A673 (cell line): ENCODE results near the gene TSPEAR. TPM values are rescaled to one million over a fixed set of nuclear protein-coding genes. Genes with fewer than 3 reads are reported as not detected.

Experiments
- BruUV-seq: library from RNA; stranded (reverse); fragments of 400-500 nt; replicated peaks from 2 replicates; lab custom pipeline; 2021; lab: Mats Ljungman, UMichigan
- CTCF ChIA-PET: fragments of 300-600 bp; sonication (Branson Sonifier 250); formaldehyde crosslinking; loops from one replicate; lab custom pipeline; 2022; ENCODE audit warnings: antibody characterized with exemption; lab: Charles Lee
- POLR2A ChIA-PET: fragments of 300-600 bp; sonication (Branson Sonifier 250); formaldehyde crosslinking; loops from one replicate; lab custom pipeline; 2022; ENCODE audit warnings: antibody characterized with exemption; ENCODE audit not compliant: low non-redundant PET; lab: Charles Lee
- DNase-seq: peaks from one replicate; pipeline ENCODE4 v3.0.0-alpha.2; 2015; ENCODE audit warnings: low spot score
- H3K27ac ChIP-seq: fragments of 200-600 bp; sonication (generic); 2 replicates; pipeline ENCODE4 v1.5.1; 2016; ENCODE audit warnings: mixed run types, low read depth, mild to moderate bottlenecking, mixed read lengths, antibody characterized with exemption, low read length; ENCODE audit not compliant: poor library complexity, severe bottlenecking
- H3K27me3 ChIP-seq: fragments of 200-600 bp; sonication (generic); replicated peaks from 2 replicates; pipeline ENCODE4 v1.6.1; 2017; ENCODE audit warnings: mixed run types, low read depth, mild to moderate bottlenecking, mixed read lengths, antibody characterized with exemption, low read length; ENCODE audit not compliant: insufficient read depth, poor library complexity
- H3K36me3 ChIP-seq: fragments of 200-600 bp; sonication (generic); 2 replicates; pipeline ENCODE4 v1.6.1; 2016; ENCODE audit warnings: mixed run types, mild to moderate bottlenecking, mixed read lengths, antibody characterized with exemption, low read length; ENCODE audit not compliant: insufficient read depth, poor library complexity, severe bottlenecking
- H3K4me1 ChIP-seq: fragments of 200-600 bp; sonication (generic); 2 replicates; pipeline ENCODE4 v1.6.1; 2017; ENCODE audit warnings: mixed run types, mild to moderate bottlenecking, mixed read lengths, antibody characterized with exemption, low read length; ENCODE audit not compliant: insufficient read depth, poor library complexity, severe bottlenecking
- H3K4me3 ChIP-seq: fragments of 200-600 bp; sonication (generic); 2 replicates; pipeline ENCODE4 v1.5.1; 2016; ENCODE audit warnings: low read depth, mixed run types, mild to moderate bottlenecking, mixed read lengths, low read length; ENCODE audit not compliant: poor library complexity, severe bottlenecking
- H3K9me3 ChIP-seq: fragments of 200-600 bp; sonication (generic); 2 replicates; pipeline ENCODE4 v1.6.1; 2016; ENCODE audit warnings: mixed run types, low read depth, mild to moderate bottlenecking, mixed read lengths, antibody characterized with exemption, low read length; ENCODE audit not compliant: poor library complexity, severe bottlenecking
- EZH2 ChIP-seq: fragments of 200-600 bp; sonication (generic); IDR thresholded peaks from 2 replicates; pipeline ENCODE4 v1.6.1; 2017; ENCODE audit warnings: borderline replicate concordance, low read depth, mild to moderate bottlenecking, mixed read lengths, antibody characterized with exemption, low read length; ENCODE audit not compliant: poor library complexity, severe bottlenecking
- intact Hi-C: fragments of 100-400 bp; cut with micrococcal nuclease; formaldehyde crosslinking; loops from one replicate; pipeline ENCODE4 v1.10.0; 2022; ENCODE audit not compliant: unreplicated experiment
- total RNA-seq: library from RNA; stranded (reverse); gene quantifications from 2 replicates; pipeline ENCODE4 v1.2.3, GENCODE V29; 2021
- TF ChIP-seq, protein P1 (sequence below): fragments of 300-800, 200-600 bp; sonication (generic); conservative IDR thresholded peaks from 2 replicates; pipeline ENCODE4 v1.5.1; 2017; ENCODE audit warnings: low read depth, mild to moderate bottlenecking, antibody characterized with exemption, low read length, moderate library complexity, mixed read lengths

The TSPEAR gene
- total RNA-seq, 1 experiment from 2014 or later: 8.3 TPM

DNA sequence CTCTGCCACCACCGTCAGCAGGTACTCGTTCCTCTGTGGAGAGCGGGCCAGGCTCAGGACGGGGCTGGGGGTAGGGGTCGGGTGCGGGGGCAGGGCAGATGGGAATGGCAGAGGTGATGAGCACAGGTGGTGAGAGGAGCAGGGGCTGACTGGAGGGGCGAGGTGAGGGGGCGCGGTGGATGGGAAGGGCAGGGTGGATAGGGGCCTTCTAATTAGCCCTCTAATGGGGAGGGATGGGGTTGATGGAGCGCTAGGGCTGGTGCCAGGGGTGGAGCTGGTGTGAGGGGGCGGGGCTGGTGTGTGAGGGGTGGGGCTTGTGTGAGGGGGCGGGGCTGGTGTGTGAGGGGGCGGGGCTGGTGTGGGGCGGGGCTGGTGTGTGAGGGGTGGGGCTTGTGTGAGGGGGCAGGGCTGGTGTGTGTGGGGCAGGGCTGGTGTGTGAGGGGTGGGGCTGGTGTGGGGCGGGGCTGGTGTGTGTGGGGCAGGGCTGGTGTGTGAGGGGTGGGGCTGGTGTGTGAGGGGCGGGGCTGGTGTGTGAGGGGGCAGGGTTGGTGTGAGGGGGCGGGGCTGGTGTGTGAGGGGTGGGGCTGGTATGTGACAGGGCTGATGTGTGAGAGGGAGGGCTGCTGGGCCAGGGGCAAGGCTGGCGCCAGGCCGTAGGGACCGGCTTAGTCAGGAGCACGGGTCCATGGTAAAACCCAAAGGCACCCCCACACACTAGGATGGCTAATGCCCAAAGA, 177.3 kb downstream of the TSPEAR start:
- intact Hi-C loops: no loop called here
- TF ChIP-seq EZH2: no peak
- TF ChIP-seq, protein P1, sequence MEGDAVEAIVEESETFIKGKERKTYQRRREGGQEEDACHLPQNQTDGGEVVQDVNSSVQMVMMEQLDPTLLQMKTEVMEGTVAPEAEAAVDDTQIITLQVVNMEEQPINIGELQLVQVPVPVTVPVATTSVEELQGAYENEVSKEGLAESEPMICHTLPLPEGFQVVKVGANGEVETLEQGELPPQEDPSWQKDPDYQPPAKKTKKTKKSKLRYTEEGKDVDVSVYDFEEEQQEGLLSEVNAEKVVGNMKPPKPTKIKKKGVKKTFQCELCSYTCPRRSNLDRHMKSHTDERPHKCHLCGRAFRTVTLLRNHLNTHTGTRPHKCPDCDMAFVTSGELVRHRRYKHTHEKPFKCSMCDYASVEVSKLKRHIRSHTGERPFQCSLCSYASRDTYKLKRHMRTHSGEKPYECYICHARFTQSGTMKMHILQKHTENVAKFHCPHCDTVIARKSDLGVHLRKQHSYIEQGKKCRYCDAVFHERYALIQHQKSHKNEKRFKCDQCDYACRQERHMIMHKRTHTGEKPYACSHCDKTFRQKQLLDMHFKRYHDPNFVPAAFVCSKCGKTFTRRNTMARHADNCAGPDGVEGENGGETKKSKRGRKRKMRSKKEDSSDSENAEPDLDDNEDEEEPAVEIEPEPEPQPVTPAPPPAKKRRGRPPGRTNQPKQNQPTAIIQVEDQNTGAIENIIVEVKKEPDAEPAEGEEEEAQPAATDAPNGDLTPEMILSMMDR: no peak
- BruUV-seq: no TSS peak
- Histone ChIP-seq H3K9me3 (no peaks in the 10 kb centered on the region), H3K36me3 (no peaks in the 10 kb centered on the region), H3K4me3 (no peak overlapping the region), H3K27me3 (no peaks in the 10 kb centered on the region), H3K4me1 (no peaks in the 10 kb centered on the region), H3K27ac (no peak overlapping the region)
- ChIA-PET POLR2A (no interaction called here), CTCF (no interaction called here)
- DNase-seq: no peak

- BruUV-seq: no TSS peak
- TF ChIP-seq, protein P1: no peak
- no peak for TF ChIP-seq EZH2
- Histone ChIP-seq H3K4me3 (no peak overlapping the region), H3K36me3 (no peaks in the 10 kb centered on the region), H3K27ac (no peak overlapping the region), H3K9me3 (no peaks in the 10 kb centered on the region), H3K4me1 (no peaks in the 10 kb centered on the region), H3K27me3 (no peaks in the 10 kb centered on the region)
- no peak for DNase-seq
- intact Hi-C loops: no loop called here
- ChIA-PET CTCF (no interaction called here), POLR2A (no interaction called here)
Measured at GRCh38 chr21:44533121-44533890, 178.1 kb downstream of the TSPEAR start.

DNA sequence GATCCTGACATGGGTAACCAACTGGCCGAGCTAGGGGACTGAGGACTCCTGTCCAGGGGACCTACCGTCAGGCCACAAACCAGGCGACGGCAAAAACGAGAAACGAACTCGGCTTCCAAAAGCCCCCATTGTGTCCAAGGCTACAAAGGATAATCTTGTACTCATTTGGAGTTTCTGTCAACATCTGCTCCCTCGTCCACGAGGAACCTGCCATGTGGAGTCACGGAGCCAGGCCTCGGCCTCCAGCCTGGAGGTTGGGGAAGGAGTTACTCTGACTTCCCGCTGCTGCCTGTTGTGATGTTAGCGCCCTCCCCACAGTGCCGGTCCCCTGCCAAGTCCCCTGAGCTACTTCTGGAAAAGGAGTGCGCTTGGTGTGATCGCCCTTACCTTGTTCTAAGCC, 178.7 kb downstream of the TSPEAR start:
- BruUV-seq: no TSS peak
- Histone ChIP-seq H3K36me3 (no peaks in the 10 kb centered on the region), H3K9me3 (no peaks in the 10 kb centered on the region), H3K4me1 (no peaks in the 10 kb centered on the region), H3K27ac (no peak overlapping the region), H3K27me3 (no peaks in the 10 kb centered on the region), H3K4me3 (no peak overlapping the region)
- POLR2A ChIA-PET: no interaction called here
- CTCF ChIA-PET: no interaction called here
- no peak for DNase-seq
- intact Hi-C loops: no loop called here
- no peak for TF ChIP-seq EZH2
- TF ChIP-seq, protein P1: no peak
